ENCODE measurements around the gene MGA. TPM values are rescaled to one million over a fixed set of nuclear protein-coding genes. Genes with fewer than 3 reads are reported as not detected.

The MGA gene
- total and polyA plus RNA-seq, 2 experiments from 2014 or later: 42.6 to 58.9 TPM

GRCh38 chr15:41683955-41684354, 23.8 kb downstream of the MGA start:
- no peak overlapping the region for H3K4me3 Mint-ChIP-seq

DNA sequence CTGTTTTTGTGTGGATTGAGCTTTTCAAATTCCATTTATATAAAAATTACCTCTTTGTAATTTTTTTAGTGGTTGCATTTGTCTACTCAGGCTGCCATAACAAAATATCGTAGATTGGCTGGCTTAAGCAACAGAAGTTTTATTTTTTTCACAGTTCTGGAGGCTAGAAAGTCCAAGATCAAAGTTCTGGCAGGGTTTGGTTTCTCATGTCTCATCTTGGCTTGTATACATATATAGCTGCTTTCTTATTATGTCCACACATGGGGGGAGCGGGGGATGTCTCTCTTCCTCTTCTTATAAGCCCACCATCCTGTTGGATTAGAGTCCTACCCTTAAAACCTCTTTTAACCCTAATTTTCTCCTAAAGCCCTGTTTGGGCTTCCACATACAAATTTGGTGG, 28.5 kb downstream of the MGA start:
- Mint-ChIP-seq H3K36me3 (ENCODE audit: low read depth) (no peaks in the 10 kb centered on the region; the same call in 2 of the 3 replicates), H3K27ac (no peak overlapping the region), H3K4me3 (no peak overlapping the region), H3K27me3 (ENCODE audit: insufficient read depth, low read depth, poor library complexity) (peaks cover 2% of the 10 kb centered on the region), H3K9me3 (no peaks in the 10 kb centered on the region), H3K4me1 (peaks cover 25% of the 10 kb centered on the region)
- peaks cover 100% of the 10 kb centered on the region for H3K79me2 ChIP-seq (replicated peaks; ENCODE audit: insufficient read depth)
- no peak for ATAC-seq
- H3K27ac ChIP-seq (ENCODE audit: low read depth): no peak overlapping the region
- no peaks in the 10 kb centered on the region for H3F3A ChIP-seq (replicated peaks; ENCODE audit: low read depth)
- no peaks in the 10 kb centered on the region for H3K9me2 ChIP-seq (ENCODE audit: insufficient read depth)
- no peak for DNase-seq (ENCODE audit: low spot score)
- no peak overlapping the region for H3K4me3 ChIP-seq
- no peak overlapping the region for H3K4me2 ChIP-seq
- no peaks in the 10 kb centered on the region for H3K36me3 ChIP-seq (ENCODE audit: insufficient read depth)
- peaks cover 5% of the 10 kb centered on the region; the same call in 1 of the 2 replicates for H3K4me1 ChIP-seq (ENCODE audit: insufficient read depth)
- peaks cover 22% of the 10 kb centered on the region; the same call in 1 of the 2 replicates for H4K20me1 ChIP-seq (replicated peaks; ENCODE audit: insufficient read depth)
- H3K27me3 ChIP-seq (ENCODE audit: insufficient read depth): no peaks in the 10 kb centered on the region
- no peak overlapping the region for H2AFZ ChIP-seq
- TF ChIP-seq EZH2phosphoT487 (IDR thresholded peaks at IDR 0.05; ENCODE audit: unreplicated experiment): no peak
- no peak for TF ChIP-seq POLR2AphosphoS5 (IDR thresholded peaks at IDR 0.05; ENCODE audit: low read depth)
- TF ChIP-seq ZNF331 (CRISPR knock-in tag; IDR thresholded peaks at IDR 0.05; ENCODE audit: low read depth): no peak
- TF ChIP-seq REST (IDR thresholded peaks at IDR 0.05; ENCODE audit: unreplicated experiment): no peak
- TF ChIP-seq ETS1 (IDR thresholded peaks at IDR 0.05): no peak
- TF ChIP-seq EZH2 (IDR thresholded peaks at IDR 0.05; ENCODE audit: low read depth, unreplicated experiment): no peak
- TF ChIP-seq ZNF114 (CRISPR knock-in tag; IDR thresholded peaks at IDR 0.05): no peak

More at GRCh38 chr15:41683955-41684354, 23.8 kb downstream of the MGA start:
- H3F3A ChIP-seq (replicated peaks; ENCODE audit: low read depth): no peaks in the 10 kb centered on the region
- no peaks in the 10 kb centered on the region for H3K36me3 ChIP-seq (ENCODE audit: insufficient read depth)
- no peak overlapping the region for H3K4me2 ChIP-seq
- peaks cover 2% of the 10 kb centered on the region for H3K27me3 Mint-ChIP-seq (ENCODE audit: insufficient read depth, low read depth, poor library complexity)
- H3K4me1 ChIP-seq (ENCODE audit: insufficient read depth): peaks cover 5% of the 10 kb centered on the region; the same call in 1 of the 2 replicates
- H4K20me1 ChIP-seq (replicated peaks; ENCODE audit: insufficient read depth): peaks cover 23% of the 10 kb centered on the region; the same call in 1 of the 2 replicates
- no peak overlapping the region for H3K27ac ChIP-seq (ENCODE audit: low read depth)
- no peaks in the 10 kb centered on the region for H3K27me3 ChIP-seq (ENCODE audit: insufficient read depth)
- peaks cover 100% of the 10 kb centered on the region for H3K79me2 ChIP-seq (replicated peaks; ENCODE audit: insufficient read depth)
- no peak overlapping the region for H3K27ac Mint-ChIP-seq
- TF ChIP-seq CREB1 (CRISPR knock-in tag; IDR thresholded peaks at IDR 0.05; ENCODE audit: low read depth) (no peak), REST (IDR thresholded peaks at IDR 0.05; ENCODE audit: unreplicated experiment) (no peak), ZNF114 (CRISPR knock-in tag; IDR thresholded peaks at IDR 0.05) (no peak), JUNB (IDR thresholded peaks at IDR 0.05; ENCODE audit: unreplicated experiment) (no peak)
- H3K36me3 Mint-ChIP-seq (ENCODE audit: low read depth): no peaks in the 10 kb centered on the region; the same call in 2 of the 3 replicates
- H3K9me2 ChIP-seq (ENCODE audit: insufficient read depth): no peaks in the 10 kb centered on the region
- no peak overlapping the region for H3K4me3 ChIP-seq
- no peak for ATAC-seq
- H3K4me1 Mint-ChIP-seq: peaks cover 13% of the 10 kb centered on the region; the same call in 2 of the 3 replicates
- no peak for DNase-seq (ENCODE audit: low spot score)
- H3K9me3 Mint-ChIP-seq: no peaks in the 10 kb centered on the region
- H2AFZ ChIP-seq: no peak overlapping the region
